ENCODE measurements around the gene C3. TPM values are rescaled to one million over a fixed set of nuclear protein-coding genes. Genes with fewer than 3 reads are reported as not detected.

Gene C3
- total RNA-seq, 1 donor from 2014 or later: not detected

DNA sequence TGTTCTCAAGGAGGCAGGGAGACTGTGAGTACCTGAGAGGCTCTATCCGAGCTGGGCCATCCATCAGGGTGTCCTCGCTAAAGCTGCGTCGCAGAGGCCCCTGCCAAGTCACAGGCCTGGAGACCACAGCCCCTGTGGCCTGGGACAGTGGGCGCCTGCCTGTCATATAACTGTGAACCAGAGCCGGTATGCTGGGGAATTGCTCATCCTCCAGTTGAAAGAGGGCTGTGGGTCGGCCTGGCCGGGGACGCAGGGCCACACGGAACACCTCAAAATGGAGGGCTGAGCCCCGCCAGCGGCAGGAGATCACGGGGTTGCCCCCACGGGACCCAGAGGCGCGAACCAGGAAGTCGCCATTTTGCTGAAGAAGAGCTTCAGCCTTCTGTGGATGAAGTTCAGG is 40.2 kb upstream of the C3 start:
- peaks cover 4% of the 10 kb centered on the region for H3K27me3 Mint-ChIP-seq (ENCODE audit: unreplicated experiment)
- no peaks in the 10 kb centered on the region for H3K4me1 Mint-ChIP-seq (ENCODE audit: unreplicated experiment)
- no peak for DNase-seq (ENCODE audit: low spot score)
- no peak overlapping the region for H3K4me3 Mint-ChIP-seq (ENCODE audit: unreplicated experiment)
- H3K36me3 Mint-ChIP-seq (ENCODE audit: low read depth, unreplicated experiment): no peaks in the 10 kb centered on the region
- H3K27ac Mint-ChIP-seq (ENCODE audit: unreplicated experiment): no peak overlapping the region
- H3K9me3 Mint-ChIP-seq (ENCODE audit: unreplicated experiment): no peaks in the 10 kb centered on the region
- TF ChIP-seq, protein P1, sequence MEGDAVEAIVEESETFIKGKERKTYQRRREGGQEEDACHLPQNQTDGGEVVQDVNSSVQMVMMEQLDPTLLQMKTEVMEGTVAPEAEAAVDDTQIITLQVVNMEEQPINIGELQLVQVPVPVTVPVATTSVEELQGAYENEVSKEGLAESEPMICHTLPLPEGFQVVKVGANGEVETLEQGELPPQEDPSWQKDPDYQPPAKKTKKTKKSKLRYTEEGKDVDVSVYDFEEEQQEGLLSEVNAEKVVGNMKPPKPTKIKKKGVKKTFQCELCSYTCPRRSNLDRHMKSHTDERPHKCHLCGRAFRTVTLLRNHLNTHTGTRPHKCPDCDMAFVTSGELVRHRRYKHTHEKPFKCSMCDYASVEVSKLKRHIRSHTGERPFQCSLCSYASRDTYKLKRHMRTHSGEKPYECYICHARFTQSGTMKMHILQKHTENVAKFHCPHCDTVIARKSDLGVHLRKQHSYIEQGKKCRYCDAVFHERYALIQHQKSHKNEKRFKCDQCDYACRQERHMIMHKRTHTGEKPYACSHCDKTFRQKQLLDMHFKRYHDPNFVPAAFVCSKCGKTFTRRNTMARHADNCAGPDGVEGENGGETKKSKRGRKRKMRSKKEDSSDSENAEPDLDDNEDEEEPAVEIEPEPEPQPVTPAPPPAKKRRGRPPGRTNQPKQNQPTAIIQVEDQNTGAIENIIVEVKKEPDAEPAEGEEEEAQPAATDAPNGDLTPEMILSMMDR (IDR thresholded peaks at IDR 0.05; ENCODE audit: unreplicated experiment): no peak

DNA sequence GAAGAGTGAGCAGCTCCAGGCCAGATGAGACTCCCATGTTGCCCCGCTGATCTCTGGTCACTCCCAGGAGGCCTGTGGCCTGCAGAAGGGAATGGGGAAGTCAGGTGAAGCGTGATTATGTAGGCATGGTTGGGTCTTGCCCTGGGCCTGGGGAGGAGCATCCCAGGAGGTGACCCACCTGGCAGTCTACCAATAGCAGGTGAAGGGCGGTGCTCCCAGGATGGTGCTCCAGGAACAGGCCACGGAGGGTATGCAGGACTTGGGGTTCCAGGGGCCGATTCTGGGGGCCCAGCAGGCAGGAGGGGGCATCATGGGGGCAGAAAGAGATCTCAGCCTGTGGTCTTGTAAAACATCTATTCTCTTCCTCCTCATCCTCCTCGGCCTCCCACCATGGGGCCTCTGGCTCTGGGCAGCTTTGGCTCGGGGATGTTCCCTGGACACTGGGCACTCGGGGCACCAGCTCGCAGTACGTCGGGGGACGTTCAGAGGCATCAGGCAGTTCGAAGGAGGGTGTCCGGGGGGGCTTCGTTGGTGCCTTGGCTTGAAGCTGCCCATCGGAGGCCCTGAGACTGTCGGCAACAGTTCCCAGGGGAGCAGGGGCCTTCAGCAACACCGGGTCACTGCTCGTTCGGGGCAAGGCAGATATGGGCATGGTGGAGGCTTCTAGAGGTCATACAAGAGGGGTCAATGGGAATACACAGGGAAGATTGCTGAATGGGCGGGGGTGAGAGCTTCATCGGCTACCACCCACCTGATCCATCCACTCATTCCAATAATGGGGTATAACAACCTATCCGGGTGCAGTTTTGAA is 34.4 kb upstream of the C3 start:
- peaks cover 7% of the 10 kb centered on the region for H3K27me3 Mint-ChIP-seq (ENCODE audit: unreplicated experiment)
- no peak overlapping the region for H3K4me3 Mint-ChIP-seq (ENCODE audit: unreplicated experiment)
- H3K4me1 Mint-ChIP-seq (ENCODE audit: unreplicated experiment): no peaks in the 10 kb centered on the region
- TF ChIP-seq, protein P1 (IDR thresholded peaks at IDR 0.05; ENCODE audit: unreplicated experiment): no peak
- DNase-seq (ENCODE audit: low spot score): no peak
- no peaks in the 10 kb centered on the region for H3K9me3 Mint-ChIP-seq (ENCODE audit: unreplicated experiment)
- H3K27ac Mint-ChIP-seq (ENCODE audit: unreplicated experiment): no peak overlapping the region
- peaks cover 7% of the 10 kb centered on the region for H3K36me3 Mint-ChIP-seq (ENCODE audit: low read depth, unreplicated experiment)

DNA sequence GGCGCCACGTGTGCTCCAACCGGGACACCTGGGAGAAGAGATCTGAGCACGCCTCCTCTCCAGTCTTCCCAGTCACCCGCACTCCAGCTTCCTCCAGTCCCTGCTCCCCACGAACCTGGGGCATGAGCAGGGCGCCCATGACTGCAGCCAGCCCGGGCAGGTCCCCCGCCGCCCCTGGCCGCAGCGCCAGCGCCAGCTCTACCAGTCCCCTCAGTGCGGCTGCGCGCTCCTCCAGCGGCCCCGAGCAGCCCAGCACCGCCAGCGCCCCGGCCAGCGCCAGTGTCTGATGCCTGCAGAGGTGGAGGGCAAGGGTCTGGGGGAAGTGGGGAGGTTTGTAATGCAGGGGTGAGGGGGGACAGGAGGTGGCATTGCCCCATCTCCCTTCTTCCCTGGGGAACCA is 33.7 kb upstream of the C3 start:
- DNase-seq (ENCODE audit: low spot score): no peak
- Mint-ChIP-seq H3K4me1 (ENCODE audit: unreplicated experiment) (no peaks in the 10 kb centered on the region), H3K4me3 (ENCODE audit: unreplicated experiment) (no peak overlapping the region), H3K9me3 (ENCODE audit: unreplicated experiment) (no peaks in the 10 kb centered on the region), H3K27me3 (ENCODE audit: unreplicated experiment) (peaks cover 7% of the 10 kb centered on the region), H3K36me3 (ENCODE audit: low read depth, unreplicated experiment) (peaks cover 15% of the 10 kb centered on the region), H3K27ac (ENCODE audit: unreplicated experiment) (no peak overlapping the region)
- TF ChIP-seq, protein P1 (IDR thresholded peaks at IDR 0.05; ENCODE audit: unreplicated experiment): no peak

DNA sequence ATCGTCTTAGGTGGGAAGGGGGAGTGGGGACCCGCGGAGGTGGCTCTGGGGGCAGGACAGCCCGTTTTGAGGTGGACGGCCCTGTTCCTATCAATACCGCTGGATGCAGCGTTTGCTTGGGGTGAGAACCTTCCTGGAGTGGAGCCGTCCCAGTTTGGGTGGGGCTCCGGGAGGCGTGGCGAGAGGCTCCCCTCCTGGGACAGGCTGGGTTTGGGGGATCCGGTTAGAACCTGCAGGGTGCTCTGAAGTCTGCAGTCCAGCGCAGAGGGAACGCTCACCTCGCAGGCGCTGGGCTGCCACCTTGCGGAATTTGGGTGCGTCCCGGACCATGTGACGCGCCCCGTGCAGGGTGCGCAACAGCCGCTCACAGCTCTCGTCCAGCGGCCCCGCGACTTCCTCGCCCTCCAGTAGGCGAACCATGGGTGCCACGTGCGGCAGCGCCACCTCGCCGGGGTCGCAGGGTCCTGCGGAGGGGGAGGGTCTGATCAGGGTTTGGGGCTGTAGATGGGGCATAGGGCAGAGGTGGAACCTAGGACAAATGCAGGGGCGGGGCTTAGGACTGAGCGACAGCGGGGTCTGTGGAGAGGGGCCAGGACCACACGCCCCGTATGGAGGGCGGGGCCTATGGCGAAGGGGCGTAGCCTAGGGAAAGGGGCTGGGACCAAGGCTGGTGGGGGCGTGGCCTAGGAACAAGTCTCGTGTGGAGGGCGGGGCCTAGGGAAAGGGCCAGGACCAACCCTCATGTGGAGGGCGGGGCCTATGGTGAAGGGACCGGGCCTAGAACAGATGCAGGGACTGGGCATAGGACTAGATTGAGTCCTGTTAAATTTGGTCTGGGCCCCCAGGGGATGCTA is 33.0 kb upstream of the C3 start:
- Mint-ChIP-seq H3K27ac (ENCODE audit: unreplicated experiment) (no peak overlapping the region), H3K9me3 (ENCODE audit: unreplicated experiment) (no peaks in the 10 kb centered on the region), H3K4me1 (ENCODE audit: unreplicated experiment) (no peaks in the 10 kb centered on the region), H3K36me3 (ENCODE audit: low read depth, unreplicated experiment) (peaks cover 16% of the 10 kb centered on the region), H3K27me3 (ENCODE audit: unreplicated experiment) (peaks cover 7% of the 10 kb centered on the region), H3K4me3 (ENCODE audit: unreplicated experiment) (no peak overlapping the region)
- DNase-seq (ENCODE audit: low spot score): peak; percentile 71
- TF ChIP-seq, protein P1 (IDR thresholded peaks at IDR 0.05; ENCODE audit: unreplicated experiment): no peak

Measured in endothelial cell (in vitro differentiated cells).